Spinal cord (tissue), 10 donors: Measurements from ENCODE around the gene TOP1. TPM values are rescaled to one million over a fixed set of nuclear protein-coding genes. Genes with fewer than 3 reads are reported as not detected.
"Not testable (repeated sequence)": the region's sequence is repeated elsewhere in the genome, so short reads cannot be mapped to it uniquely, and the experiment has no call there.

ENCODE experiments used
- DNase-seq, 6 donors: peaks; one replicate each; pipeline versions ENCODE4 v3.0.0 to v3.0.0-alpha.2; 2013 to 2015; ENCODE audit warnings: low spot score in 6 of 6, low read depth in 4 of 6
- H3K27ac ChIP-seq: one replicate; pipeline ENCODE4 v1.5.1; 2013; ENCODE audit warnings: low read depth, low read length, control low read depth
- H3K27me3 ChIP-seq: one replicate; pipeline ENCODE4 v1.6.1; 2013; ENCODE audit warnings: low read length; ENCODE audit not compliant: control insufficient read depth, insufficient read depth
- H3K36me3 ChIP-seq: one replicate; pipeline ENCODE4 v1.6.1; 2013; ENCODE audit warnings: low read length; ENCODE audit not compliant: control insufficient read depth, insufficient read depth
- H3K4me1 ChIP-seq: one replicate; pipeline ENCODE4 v1.6.1; 2013; ENCODE audit warnings: low read length; ENCODE audit not compliant: control insufficient read depth, insufficient read depth
- H3K4me3 ChIP-seq: one replicate; pipeline ENCODE4 v1.5.1; 2013; ENCODE audit warnings: low read depth, low read length, control low read depth
- H3K9me3 ChIP-seq: one replicate; pipeline ENCODE4 v1.6.1; 2013; ENCODE audit warnings: low read length; ENCODE audit not compliant: control insufficient read depth, insufficient read depth
- WGBS: methylation state at CpG from one replicate; pipeline ENCODE4 v1.1.5; 2013; ENCODE audit warnings: missing lambda C conversion rate; ENCODE audit not compliant: insufficient coverage; 5-methylcytosine and 5-hydroxymethylcytosine counted together
- polyA plus RNA-seq, 2 donors: library from polyadenylated mRNA; unstranded; fragments of 120-200 nt; gene quantifications; one replicate each; pipeline ENCODE4 v1.2.1, GENCODE V29; 2013; ENCODE audit not compliant: insufficient read length in 2 of 2
- total RNA-seq, 2 donors: library from RNA; depleted of rRNA in 1 of 2; stranded (reverse); fragments of 120-200 nt in 1 of 2; fragments of >200 nt in 1 of 2; gene quantifications; one replicate each; pipeline versions ENCODE4 v1.2.3 to v1.2.4, GENCODE V29; 2013 to 2014
- donor health status: healthy.

The TOP1 gene
- total and polyA plus RNA-seq, 4 donors, result 29.1 to 90.1 (median 52.4) TPM

GRCh38 chr20:41002842-41003142, 25.8 kb upstream of the TOP1 start:
- H3K4me3 ChIP-seq, result no peak overlapping the region
- no peaks in the 10 kb centered on the region for H3K9me3 ChIP-seq
- H3K4me1 ChIP-seq, result peaks cover 3% of the 10 kb centered on the region
- no peak overlapping the region for H3K27ac ChIP-seq
- no peaks in the 10 kb centered on the region for H3K36me3 ChIP-seq
- DNase-seq, result no peak
- no peaks in the 10 kb centered on the region for H3K27me3 ChIP-seq
- no CpG with 5 or more reads among the region's 1 CpG for whole genome bisulfite sequencing

GRCh38 chr20:41003143-41003935, 25.3 kb upstream of the TOP1 start:
- WGBS, result 76% methylated on average over 9 of the region's 12 CpGs
- Histone ChIP-seq H3K27ac (no peak overlapping the region), H3K36me3 (no peaks in the 10 kb centered on the region), H3K9me3 (no peaks in the 10 kb centered on the region), H3K27me3 (no peaks in the 10 kb centered on the region), H3K4me1 (peaks cover 3% of the 10 kb centered on the region), H3K4me3 (no peak overlapping the region)
- peak in 1 of 6 donors; percentile 36 for DNase-seq

- not testable (repeated sequence) for H3K27ac ChIP-seq
- WGBS, result 99% methylated on average over 6 of the region's 6 CpGs
Measured at GRCh38 chr20:41003936-41004294, 24.7 kb upstream of the TOP1 start.

GRCh38 chr20:41004531-41005360, 23.9 kb upstream of the TOP1 start:
- Histone ChIP-seq H3K4me3 (no peak overlapping the region), H3K9me3 (no peaks in the 10 kb centered on the region), H3K4me1 (peaks cover 3% of the 10 kb centered on the region), H3K27me3 (no peaks in the 10 kb centered on the region), H3K36me3 (no peaks in the 10 kb centered on the region), H3K27ac (peak overlapping the region; percentile 61)
- DNase-seq, result peak in 1 of 6 donors; percentile 20
- WGBS, result 82% methylated on average over 8 of the region's 8 CpGs

More at GRCh38 chr20:41003936-41004294, 24.7 kb upstream of the TOP1 start:
- H3K27me3 ChIP-seq, H3K4me1 ChIP-seq, H3K9me3 ChIP-seq, H3K4me3 ChIP-seq, H3K36me3 ChIP-seq, DNase-seq: not testable (repeated sequence)

- Histone ChIP-seq H3K4me1 (peaks cover 3% of the 10 kb centered on the region), H3K9me3 (no peaks in the 10 kb centered on the region), H3K27me3 (no peaks in the 10 kb centered on the region), H3K36me3 (no peaks in the 10 kb centered on the region), H3K4me3 (no peak overlapping the region), H3K27ac (peak overlapping the region; percentile 61)
- 50% methylated on average over 1 of the region's 4 CpGs for WGBS
- peak in 2 of 6 donors; percentile 65 to 87 for DNase-seq
Measured at GRCh38 chr20:41005361-41005729, 23.3 kb upstream of the TOP1 start.

- Histone ChIP-seq H3K27ac (no peak overlapping the region), H3K4me1 (peaks cover 3% of the 10 kb centered on the region), H3K27me3 (no peaks in the 10 kb centered on the region), H3K9me3 (no peaks in the 10 kb centered on the region), H3K4me3 (no peak overlapping the region), H3K36me3 (no peaks in the 10 kb centered on the region)
- 93% methylated on average over 13 of the region's 13 CpGs for WGBS
- DNase-seq, result no peak
Measured at GRCh38 chr20:41006126-41006935, 22.3 kb upstream of the TOP1 start.

GRCh38 chr20:41006936-41007474, 21.6 kb upstream of the TOP1 start:
- peaks cover 3% of the 10 kb centered on the region for H3K4me1 ChIP-seq
- H3K27me3 ChIP-seq, result no peaks in the 10 kb centered on the region
- no peak overlapping the region for H3K4me3 ChIP-seq
- H3K36me3 ChIP-seq, result no peaks in the 10 kb centered on the region
- DNase-seq, result no peak
- H3K27ac ChIP-seq, result no peak overlapping the region
- 93% methylated on average over 2 of the region's 2 CpGs for WGBS
- H3K9me3 ChIP-seq, result no peaks in the 10 kb centered on the region

- Histone ChIP-seq H3K9me3 (no peaks in the 10 kb centered on the region), H3K27ac (no peak overlapping the region), H3K4me1 (peaks cover 4% of the 10 kb centered on the region), H3K4me3 (no peak overlapping the region), H3K27me3 (no peaks in the 10 kb centered on the region), H3K36me3 (no peaks in the 10 kb centered on the region)
- no peak for DNase-seq
- 89% methylated on average over 3 of the region's 3 CpGs for WGBS
Measured at GRCh38 chr20:41007481-41007880, 21.1 kb upstream of the TOP1 start.

GRCh38 chr20:41009946-41010345, 18.7 kb upstream of the TOP1 start:
- Histone ChIP-seq H3K27ac (no peak overlapping the region), H3K4me1 (peaks cover 7% of the 10 kb centered on the region), H3K27me3 (no peaks in the 10 kb centered on the region), H3K4me3 (no peak overlapping the region), H3K36me3 (no peaks in the 10 kb centered on the region), H3K9me3 (no peaks in the 10 kb centered on the region)
- no peak for DNase-seq
- 86% methylated on average over 1 of the region's 3 CpGs for WGBS
